ENCODE data around the gene CIC.
A peak's percentile ranks its signal among the peaks of the same experiment; 100 is the strongest.
"Not testable (repeated sequence)": the region's sequence is repeated elsewhere in the genome, so short reads cannot be mapped to it uniquely, and the experiment has no call there.

The CIC gene

DNA sequence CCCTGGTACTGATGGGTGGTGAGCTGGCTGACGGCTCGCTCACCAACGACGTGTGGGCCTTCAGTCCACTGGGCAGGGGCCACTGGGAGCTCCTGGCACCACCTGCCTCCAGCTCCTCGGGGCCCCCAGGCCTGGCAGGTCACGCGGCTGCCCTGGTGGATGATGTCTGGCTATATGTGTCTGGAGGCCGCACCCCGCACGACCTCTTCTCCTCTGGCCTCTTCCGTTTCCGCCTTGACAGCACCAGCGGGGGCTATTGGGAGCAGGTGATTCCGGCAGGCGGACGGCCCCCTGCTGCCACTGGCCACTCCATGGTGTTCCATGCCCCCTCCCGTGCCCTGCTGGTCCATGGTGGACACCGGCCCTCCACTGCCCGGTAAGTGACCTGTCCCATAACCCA is 66.9 kb downstream of the CIC start:
- TF ChIP-seq, protein P1, sequence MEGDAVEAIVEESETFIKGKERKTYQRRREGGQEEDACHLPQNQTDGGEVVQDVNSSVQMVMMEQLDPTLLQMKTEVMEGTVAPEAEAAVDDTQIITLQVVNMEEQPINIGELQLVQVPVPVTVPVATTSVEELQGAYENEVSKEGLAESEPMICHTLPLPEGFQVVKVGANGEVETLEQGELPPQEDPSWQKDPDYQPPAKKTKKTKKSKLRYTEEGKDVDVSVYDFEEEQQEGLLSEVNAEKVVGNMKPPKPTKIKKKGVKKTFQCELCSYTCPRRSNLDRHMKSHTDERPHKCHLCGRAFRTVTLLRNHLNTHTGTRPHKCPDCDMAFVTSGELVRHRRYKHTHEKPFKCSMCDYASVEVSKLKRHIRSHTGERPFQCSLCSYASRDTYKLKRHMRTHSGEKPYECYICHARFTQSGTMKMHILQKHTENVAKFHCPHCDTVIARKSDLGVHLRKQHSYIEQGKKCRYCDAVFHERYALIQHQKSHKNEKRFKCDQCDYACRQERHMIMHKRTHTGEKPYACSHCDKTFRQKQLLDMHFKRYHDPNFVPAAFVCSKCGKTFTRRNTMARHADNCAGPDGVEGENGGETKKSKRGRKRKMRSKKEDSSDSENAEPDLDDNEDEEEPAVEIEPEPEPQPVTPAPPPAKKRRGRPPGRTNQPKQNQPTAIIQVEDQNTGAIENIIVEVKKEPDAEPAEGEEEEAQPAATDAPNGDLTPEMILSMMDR (IDR thresholded peaks at IDR 0.05; ENCODE audit: low read length) = no peak
- TF ChIP-seq EZH2 (optimal IDR thresholded peaks at IDR 0.05; ENCODE audit: low read depth, low read length) (no peak), EZH2phosphoT487 (IDR thresholded peaks at IDR 0.05; ENCODE audit: low read length) (no peak)
- no peak overlapping the region for H3K9ac ChIP-seq (ENCODE audit: low read length)
- H3K4me1 ChIP-seq (ENCODE audit: low read length) = no peaks in the 10 kb centered on the region
- no peak overlapping the region for H2AFZ ChIP-seq (ENCODE audit: low read length)
- no peaks in the 10 kb centered on the region for H3K36me3 ChIP-seq (replicated peaks; ENCODE audit: insufficient read depth, low read length)
- no peak overlapping the region for H3K4me2 ChIP-seq (ENCODE audit: low read depth, low read length)
- DNase-seq = no peak
- no peaks in the 10 kb centered on the region for H4K20me1 ChIP-seq (ENCODE audit: insufficient read depth, low read length)
- no peaks in the 10 kb centered on the region for H3K27me3 ChIP-seq (replicated peaks; ENCODE audit: insufficient read depth, low read length)
- no peaks in the 10 kb centered on the region for H3K9me3 ChIP-seq (replicated peaks; ENCODE audit: insufficient read depth, low read length)
- H3K9me2 ChIP-seq (replicated peaks; ENCODE audit: insufficient read depth, low read length) = no peaks in the 10 kb centered on the region
- no peak overlapping the region for H3K27ac ChIP-seq (ENCODE audit: low read length)
- no peaks in the 10 kb centered on the region for H3K79me2 ChIP-seq (ENCODE audit: low read length)
- no peak overlapping the region for H3K4me3 ChIP-seq (ENCODE audit: low read length)
- H3F3A ChIP-seq (ENCODE audit: insufficient read depth, low read length) = no peaks in the 10 kb centered on the region

DNA sequence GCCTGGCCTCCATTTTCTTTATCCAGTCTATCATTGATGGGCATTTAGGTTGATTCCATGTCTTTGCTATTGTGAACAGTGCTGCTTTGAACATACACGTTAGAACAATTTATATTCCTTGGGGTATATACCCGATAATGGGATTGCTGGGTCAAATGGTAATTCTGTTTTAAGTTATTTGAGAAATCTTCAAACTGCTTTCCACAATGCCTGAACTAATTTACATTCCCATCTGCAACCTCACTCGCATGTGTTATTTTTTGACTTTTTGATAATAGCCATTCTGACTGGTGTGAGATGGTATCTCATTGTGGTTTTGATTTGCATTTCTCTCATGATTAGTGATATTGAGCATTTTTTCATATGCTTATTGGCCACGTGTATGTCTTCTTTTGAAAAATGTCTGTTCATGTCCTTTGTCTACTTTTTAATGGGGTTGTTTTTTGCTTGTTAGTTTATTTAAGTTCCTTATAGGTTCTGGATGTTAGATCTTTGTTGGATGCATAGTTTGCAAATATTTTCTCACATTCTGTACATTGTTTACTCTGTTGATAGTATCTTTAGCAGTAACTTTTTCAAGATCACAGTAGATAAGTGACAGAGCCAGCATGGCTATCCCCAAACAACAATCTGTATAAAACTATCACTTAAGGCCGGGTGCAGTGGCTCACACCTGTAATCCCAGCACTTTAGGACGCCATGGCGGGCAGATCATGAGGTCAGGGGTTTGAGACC is 70.2 kb downstream of the CIC start:
- H3K9ac ChIP-seq (ENCODE audit: low read length); H3K4me1 ChIP-seq (ENCODE audit: low read length); H3K4me3 ChIP-seq (ENCODE audit: low read length); H3K79me2 ChIP-seq (ENCODE audit: low read length); DNase-seq; H3K27ac ChIP-seq (ENCODE audit: low read length); H3F3A ChIP-seq (ENCODE audit: insufficient read depth, low read length); H3K27me3 ChIP-seq (replicated peaks; ENCODE audit: insufficient read depth, low read length); H3K9me3 ChIP-seq (replicated peaks; ENCODE audit: insufficient read depth, low read length); H3K9me2 ChIP-seq (replicated peaks; ENCODE audit: insufficient read depth, low read length); H2AFZ ChIP-seq (ENCODE audit: low read length); H4K20me1 ChIP-seq (ENCODE audit: insufficient read depth, low read length); H3K4me2 ChIP-seq (ENCODE audit: low read depth, low read length); H3K36me3 ChIP-seq (replicated peaks; ENCODE audit: insufficient read depth, low read length): not testable (repeated sequence)

DNA sequence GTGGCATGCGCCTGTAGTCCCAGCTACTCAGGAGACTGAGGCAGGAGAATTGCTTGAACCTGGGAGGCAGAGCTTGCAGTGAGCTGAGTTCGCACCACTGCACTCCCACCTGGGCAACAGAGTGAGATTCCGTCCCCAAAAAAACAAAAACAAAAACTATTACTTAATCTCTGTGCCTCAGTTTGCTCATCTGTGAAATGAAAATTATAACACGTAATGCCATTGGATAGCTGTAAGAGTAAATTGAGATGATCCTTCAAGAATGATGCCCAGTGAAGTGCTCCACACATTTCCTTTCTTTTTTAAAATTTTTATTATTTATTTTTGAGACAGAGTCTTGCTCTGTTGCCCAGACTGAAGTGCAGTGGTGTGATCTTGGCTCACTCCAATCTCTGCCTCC is 70.9 kb downstream of the CIC start:
- not testable (repeated sequence) for H3K36me3 ChIP-seq (replicated peaks; ENCODE audit: insufficient read depth, low read length); DNase-seq; H3K27ac ChIP-seq (ENCODE audit: low read length)

DNA sequence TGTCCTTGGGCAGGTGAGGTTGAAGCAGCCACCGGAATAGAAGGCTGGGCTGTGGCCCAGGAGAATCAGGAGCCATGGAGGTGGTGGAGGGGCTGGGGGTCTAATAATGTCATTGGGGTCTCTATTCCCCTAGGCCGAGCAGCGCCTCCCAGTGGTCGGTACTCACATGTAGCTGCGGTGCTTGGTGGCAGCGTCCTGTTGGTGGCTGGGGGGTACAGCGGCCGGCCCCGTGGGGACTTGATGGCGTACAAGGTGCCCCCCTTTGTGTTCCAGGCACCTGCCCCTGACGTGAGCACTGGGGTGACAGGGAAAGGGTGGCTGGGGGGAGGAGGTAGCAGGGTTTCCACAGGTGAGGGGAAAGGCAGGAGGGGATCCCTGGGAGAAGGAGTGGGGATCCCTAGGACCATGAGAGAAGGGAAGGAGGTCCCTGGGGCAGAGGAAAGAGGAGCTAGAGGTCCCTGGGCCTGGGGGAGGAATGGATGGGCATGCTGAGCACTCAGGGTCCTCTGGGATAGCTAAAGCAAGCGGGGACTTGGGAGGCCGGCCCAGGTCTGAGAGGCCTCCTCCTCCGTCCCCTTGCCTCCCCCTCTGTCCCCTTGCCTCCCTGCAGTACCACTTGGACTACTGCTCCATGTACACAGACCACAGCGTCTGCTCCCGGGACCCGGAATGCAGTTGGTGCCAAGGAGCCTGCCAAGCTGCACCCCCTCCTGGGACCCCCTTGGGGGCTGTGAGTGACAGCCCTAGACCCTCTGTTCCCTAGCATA is 74.5 kb downstream of the CIC start:
- Histone ChIP-seq H2AFZ (ENCODE audit: low read length) (no peak overlapping the region), H3K27ac (ENCODE audit: low read length) (no peak overlapping the region), H3K9me2 (replicated peaks; ENCODE audit: insufficient read depth, low read length) (no peaks in the 10 kb centered on the region), H3K36me3 (replicated peaks; ENCODE audit: insufficient read depth, low read length) (no peaks in the 10 kb centered on the region), H3K9ac (ENCODE audit: low read length) (no peak overlapping the region), H4K20me1 (ENCODE audit: insufficient read depth, low read length) (no peaks in the 10 kb centered on the region), H3K79me2 (ENCODE audit: low read length) (no peaks in the 10 kb centered on the region), H3K4me2 (ENCODE audit: low read depth, low read length) (no peak overlapping the region), H3K27me3 (replicated peaks; ENCODE audit: insufficient read depth, low read length) (no peaks in the 10 kb centered on the region), H3K9me3 (replicated peaks; ENCODE audit: insufficient read depth, low read length) (no peaks in the 10 kb centered on the region), H3K4me1 (ENCODE audit: low read length) (no peaks in the 10 kb centered on the region), H3F3A (ENCODE audit: insufficient read depth, low read length) (no peaks in the 10 kb centered on the region), H3K4me3 (ENCODE audit: low read length) (no peak overlapping the region)
- no peak for TF ChIP-seq EZH2phosphoT487 (IDR thresholded peaks at IDR 0.05; ENCODE audit: low read length)
- TF ChIP-seq, protein P1 (IDR thresholded peaks at IDR 0.05; ENCODE audit: low read length) = peak; percentile 19; the same call in 1 of the 2 replicates
- no peak for DNase-seq

More for the DNA sequence above, 70.9 kb downstream of the CIC start:
- H3K79me2 ChIP-seq (ENCODE audit: low read length); H3K27me3 ChIP-seq (replicated peaks; ENCODE audit: insufficient read depth, low read length); H3K9ac ChIP-seq (ENCODE audit: low read length); H2AFZ ChIP-seq (ENCODE audit: low read length); H3K4me2 ChIP-seq (ENCODE audit: low read depth, low read length); H3K4me3 ChIP-seq (ENCODE audit: low read length); H3F3A ChIP-seq (ENCODE audit: insufficient read depth, low read length); H3K9me2 ChIP-seq (replicated peaks; ENCODE audit: insufficient read depth, low read length); H3K9me3 ChIP-seq (replicated peaks; ENCODE audit: insufficient read depth, low read length); H3K4me1 ChIP-seq (ENCODE audit: low read length); H4K20me1 ChIP-seq (ENCODE audit: insufficient read depth, low read length): not testable (repeated sequence)
